SH-SY5Y (cell line): ENCODE measurements around the gene RAPGEF5.

Experiments used
- GATA2 ChIP-seq: IDR thresholded peaks from 2 replicates; pipeline ENCODE4 v1.6.1; 2011; ENCODE audit warnings: mild to moderate bottlenecking, low read depth, low read length
- GATA3 ChIP-seq: IDR thresholded peaks from 2 replicates; pipeline ENCODE4 v1.6.1; 2011; ENCODE audit warnings: low read depth, mild to moderate bottlenecking, low read length, moderate library complexity

DNA sequence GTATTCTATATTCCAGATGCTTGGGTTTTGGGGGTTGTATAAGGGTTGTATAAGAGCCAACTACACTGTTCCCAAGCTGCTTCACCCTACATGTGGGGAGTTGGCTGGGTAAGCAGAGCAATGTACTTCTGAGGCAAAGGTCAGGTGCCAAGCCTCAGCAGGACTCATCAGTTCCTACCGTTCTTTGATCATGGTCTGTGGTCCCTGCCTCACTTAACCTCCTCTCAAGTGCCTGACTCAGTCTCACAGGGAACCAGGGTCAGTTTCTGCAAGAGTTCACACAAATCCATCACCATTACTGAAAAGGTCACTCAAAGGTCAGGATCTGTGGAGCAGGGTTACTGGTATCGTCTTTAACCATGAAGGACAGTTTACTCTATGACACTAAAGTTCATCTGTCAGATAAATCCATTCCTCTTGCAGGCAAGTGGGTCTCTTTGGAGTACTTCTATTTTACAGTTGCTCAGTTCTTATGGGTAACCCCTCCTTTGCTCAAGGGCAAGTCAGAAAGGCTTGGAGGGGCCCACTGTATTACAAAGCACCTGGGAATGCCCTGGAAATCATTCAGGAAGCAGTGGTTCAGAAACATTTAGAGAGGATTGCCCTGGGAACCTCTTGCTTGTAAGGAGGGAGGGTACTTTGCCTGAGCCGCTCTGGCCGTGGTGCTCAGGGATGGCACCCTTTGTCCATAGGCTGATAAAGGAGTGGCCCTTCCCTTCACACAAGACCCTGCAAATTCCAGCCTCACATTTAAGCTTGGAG is 227.0 kb downstream of the RAPGEF5 start:
- TF ChIP-seq GATA3 (no peak), GATA2 (no peak)
